ENCODE results near the gene UVRAG.
A peak's percentile ranks its signal among the peaks of the same experiment; 100 is the strongest.

UVRAG gene

GRCh38 chr11:75834728-75835127 lies 19.7 kb downstream of the UVRAG start:
- Histone ChIP-seq H3K4me3 (replicated peaks; ENCODE audit: insufficient read depth, low read length) (no peak overlapping the region), H3K27ac (replicated peaks) (no peak overlapping the region), H3K27me3 (ENCODE audit: insufficient read depth, poor library complexity, severe bottlenecking) (no peaks in the 10 kb centered on the region)
- TF ChIP-seq REST (IDR thresholded peaks at IDR 0.05; ENCODE audit: insufficient replicate concordance, low read depth) (no peak), SPI1 (IDR thresholded peaks at IDR 0.05; ENCODE audit: borderline replicate concordance, low read depth) (no peak), GABPA (IDR thresholded peaks at IDR 0.05; ENCODE audit: low read depth) (no peak), CTCF (IDR thresholded peaks at IDR 0.05; ENCODE audit: insufficient read depth, low read length) (no peak), POLR2AphosphoS5 (IDR thresholded peaks at IDR 0.05; ENCODE audit: low read depth) (no peak)
- DNase-seq (ENCODE audit: low read depth in 1 of 2, low spot score in 1 of 2) = no peak

- TF ChIP-seq SPI1 (IDR thresholded peaks at IDR 0.05; ENCODE audit: borderline replicate concordance, low read depth) (peak; percentile 9; the same call in 1 of the 2 replicates), POLR2AphosphoS5 (IDR thresholded peaks at IDR 0.05; ENCODE audit: low read depth) (no peak)
- H3K4me3 ChIP-seq (replicated peaks; ENCODE audit: insufficient read depth, low read length) = no peak overlapping the region
- H3K27ac ChIP-seq (replicated peaks) = no peak overlapping the region; the same call in 1 of the 2 replicates
- H3K27me3 ChIP-seq (ENCODE audit: insufficient read depth, poor library complexity, severe bottlenecking) = no peaks in the 10 kb centered on the region
- DNase-seq (ENCODE audit: low read depth in 1 of 2, low spot score in 1 of 2) = peak in 1 of 2 experiments; percentile 48
Observed at GRCh38 chr11:75836417-75836816, 21.4 kb downstream of the UVRAG start.

- no peak for DNase-seq (ENCODE audit: low read depth in 1 of 2, low spot score in 1 of 2)
- Histone ChIP-seq H3K4me3 (replicated peaks; ENCODE audit: insufficient read depth, low read length) (no peak overlapping the region), H3K27ac (replicated peaks) (no peak overlapping the region), H3K27me3 (ENCODE audit: insufficient read depth, poor library complexity, severe bottlenecking) (no peaks in the 10 kb centered on the region)
- TF ChIP-seq SPI1 (IDR thresholded peaks at IDR 0.05; ENCODE audit: borderline replicate concordance, low read depth) (no peak), GABPA (IDR thresholded peaks at IDR 0.05; ENCODE audit: low read depth) (no peak), CTCF (IDR thresholded peaks at IDR 0.05; ENCODE audit: insufficient read depth, low read length) (no peak), REST (IDR thresholded peaks at IDR 0.05; ENCODE audit: insufficient replicate concordance, low read depth) (no peak), POLR2AphosphoS5 (IDR thresholded peaks at IDR 0.05; ENCODE audit: low read depth) (no peak)
Observed at GRCh38 chr11:75839851-75840250, 24.8 kb downstream of the UVRAG start.

- no peak for TF ChIP-seq CTCF (IDR thresholded peaks at IDR 0.05; ENCODE audit: insufficient read depth, low read length)
- TF ChIP-seq POLR2AphosphoS5 (IDR thresholded peaks at IDR 0.05; ENCODE audit: low read depth) = no peak
- TF ChIP-seq REST (IDR thresholded peaks at IDR 0.05; ENCODE audit: insufficient replicate concordance, low read depth) = no peak
- no peak for TF ChIP-seq GABPA (IDR thresholded peaks at IDR 0.05; ENCODE audit: low read depth)
- TF ChIP-seq SPI1 (IDR thresholded peaks at IDR 0.05; ENCODE audit: borderline replicate concordance, low read depth) = no peak
- Histone ChIP-seq H3K27me3 (ENCODE audit: insufficient read depth, poor library complexity, severe bottlenecking) (no peaks in the 10 kb centered on the region), H3K4me3 (replicated peaks; ENCODE audit: insufficient read depth, low read length) (no peak overlapping the region), H3K27ac (replicated peaks) (no peak overlapping the region)
- no peak for DNase-seq (ENCODE audit: low read depth in 1 of 2, low spot score in 1 of 2)
Observed at GRCh38 chr11:75840522-75840921, 25.5 kb downstream of the UVRAG start.

All from HL-60 (cell line).